ENCODE data around the gene SIN3A.

SIN3A gene

DNA sequence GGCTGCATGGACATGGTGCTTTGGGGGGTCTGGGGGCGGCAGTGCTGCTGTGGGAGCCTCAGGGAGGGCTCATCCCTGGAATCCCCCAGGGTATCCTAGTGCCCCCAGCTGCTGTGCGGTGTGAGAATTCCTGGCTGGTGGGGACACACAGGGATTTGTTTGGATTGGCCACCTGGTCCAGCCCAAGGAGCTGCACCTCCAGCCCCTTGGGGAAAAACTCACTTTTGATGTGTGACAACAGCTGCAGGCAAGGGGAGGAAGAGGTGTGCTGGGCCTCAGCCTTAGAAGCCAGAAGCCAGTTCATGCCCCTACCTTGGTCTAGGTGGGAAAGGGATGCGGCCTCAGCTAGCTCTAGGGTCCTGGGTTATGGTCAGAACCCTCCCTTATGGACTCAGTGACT, 124.0 kb downstream of the SIN3A start:
- no peak for DNase-seq

DNA sequence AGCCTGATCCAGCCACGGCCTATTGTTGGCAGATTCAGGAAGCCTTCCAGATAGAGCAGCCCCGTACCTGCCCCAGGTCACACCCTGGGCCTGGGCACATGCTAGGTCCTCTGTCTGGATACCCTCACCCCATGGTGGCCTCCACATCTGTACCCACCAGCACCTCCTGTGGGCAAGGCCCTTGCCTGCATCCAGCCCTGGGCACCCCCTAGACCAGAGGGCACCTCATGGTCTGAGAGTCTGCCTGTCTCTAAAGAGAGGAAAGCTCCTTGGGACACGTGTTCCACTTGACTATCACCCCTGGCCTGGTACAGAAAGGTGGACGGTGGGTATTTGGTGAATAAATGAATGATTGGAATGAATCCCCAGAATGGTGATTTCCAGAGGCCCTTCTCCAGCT, 124.5 kb downstream of the SIN3A start:
- no peak for DNase-seq

DNA sequence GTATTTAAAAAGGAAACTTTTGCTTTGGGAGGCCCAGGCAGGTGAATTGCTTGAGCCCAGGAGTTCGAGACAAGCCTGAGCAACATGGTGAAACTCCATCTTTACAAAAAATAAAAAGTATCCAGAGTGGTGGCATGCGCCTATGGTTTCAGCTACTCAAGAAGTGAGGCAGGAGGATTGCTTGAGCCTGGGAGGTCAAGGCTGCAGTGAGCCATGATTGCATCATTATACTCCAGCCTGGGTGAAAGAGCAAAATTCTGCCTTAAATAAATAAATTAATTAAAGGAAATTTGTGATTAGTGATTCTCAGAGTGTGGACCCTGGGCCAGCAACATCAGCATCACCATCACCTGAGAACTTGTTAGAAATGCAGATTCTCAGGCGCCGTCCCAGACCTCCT, 125.6 kb downstream of the SIN3A start:
- no peak for DNase-seq

DNA sequence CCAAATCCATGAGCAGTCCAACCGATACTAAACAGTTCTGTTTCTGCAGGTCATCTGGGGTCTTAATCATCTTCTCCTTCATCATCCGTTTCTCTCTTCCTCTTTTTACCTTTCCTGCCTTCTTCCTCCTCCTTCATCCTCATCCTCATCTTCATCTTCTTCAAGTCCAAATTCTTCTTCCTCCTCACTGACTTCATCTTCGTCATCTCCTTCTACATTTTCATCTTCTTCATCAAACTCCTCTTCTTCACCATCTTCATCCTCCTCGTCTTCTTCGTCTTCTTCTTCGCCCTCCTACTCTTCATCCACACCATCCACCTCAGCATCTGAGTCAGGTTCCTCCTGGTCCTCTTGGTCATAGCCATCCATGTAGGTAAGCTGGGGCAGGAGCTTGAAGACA, 129.8 kb downstream of the SIN3A start:
- DNase-seq = no peak

Measured in NCI-H510A (cell line).